Neutrophil (primary cell): ENCODE measurements around the gene SWAP70.
"Not testable (repeated sequence)": the region's sequence is repeated elsewhere in the genome, so short reads cannot be mapped to it uniquely, and the experiment has no call there.

Source experiments
- H3K27ac ChIP-seq: fragments of 200-600 bp; sonication (generic); 2 replicates; pipeline ENCODE4 v1.5.1; 2016; ENCODE audit warnings: mild to moderate bottlenecking, moderate library complexity
- H3K27me3 ChIP-seq: fragments of 200-600 bp; sonication (generic); 2 replicates; pipeline ENCODE4 v1.6.0; 2016; ENCODE audit warnings: mild to moderate bottlenecking
- H3K36me3 ChIP-seq: fragments of 200-600 bp; sonication (generic); 2 replicates; pipeline ENCODE4 v1.5.1; 2017
- H3K4me1 ChIP-seq, 2 experiments: fragments of 200-600 bp in 1 of 2; sonication (generic) in 1 of 2; 1 replicate in 1 of 2; 2 replicates in 1 of 2; pipeline versions ENCODE4 v1.5.1 to v1.6.1; 2013 to 2016; ENCODE audit warnings: low read depth in 1 of 2, low read length in 1 of 2, mild to moderate bottlenecking in 1 of 2, moderate library complexity in 1 of 2; ENCODE audit not compliant: control insufficient read depth in 1 of 2, insufficient read depth in 1 of 2
- H3K4me3 ChIP-seq, 2 experiments: fragments of 200-600 bp in 1 of 2; sonication (generic) in 1 of 2; 1 replicate in 1 of 2; 2 replicates in 1 of 2; pipeline ENCODE4 v1.5.1; 2013 to 2016; ENCODE audit warnings: low read depth in 1 of 2, low read length in 1 of 2, mild to moderate bottlenecking in 1 of 2, moderate library complexity in 1 of 2
- H3K9me3 ChIP-seq: fragments of 200-600 bp; sonication (generic); 2 replicates; pipeline ENCODE4 v1.5.1; 2016
- TF ChIP-seq, protein P1 (sequence below): fragments of 200-600 bp; sonication (generic); IDR thresholded peaks from 2 replicates; pipeline ENCODE4 v1.5.1; 2016; ENCODE audit warnings: antibody characterized with exemption

The SWAP70 gene

DNA sequence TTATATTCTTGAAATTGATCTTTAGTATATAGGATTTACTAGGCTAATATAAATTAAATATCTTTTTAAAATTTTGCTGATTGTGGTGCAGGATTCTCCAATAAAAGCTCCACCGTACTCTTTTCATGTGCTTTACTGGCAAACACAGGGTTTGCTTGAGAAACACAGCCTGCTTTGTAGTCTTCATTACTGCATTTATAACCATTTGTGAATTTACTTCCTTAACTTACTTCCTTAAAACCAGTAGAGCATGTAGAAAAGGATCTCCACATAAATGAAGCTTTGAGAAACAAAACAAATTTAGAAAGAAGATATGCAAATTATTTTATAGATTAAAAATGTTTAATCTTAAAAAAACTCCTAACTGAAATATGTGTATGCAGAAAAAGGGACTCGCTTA is 28.8 kb downstream of the SWAP70 start:
- peaks cover 29 to 36% of the 10 kb centered on the region in 2 experiments for H3K4me1 ChIP-seq

DNA sequence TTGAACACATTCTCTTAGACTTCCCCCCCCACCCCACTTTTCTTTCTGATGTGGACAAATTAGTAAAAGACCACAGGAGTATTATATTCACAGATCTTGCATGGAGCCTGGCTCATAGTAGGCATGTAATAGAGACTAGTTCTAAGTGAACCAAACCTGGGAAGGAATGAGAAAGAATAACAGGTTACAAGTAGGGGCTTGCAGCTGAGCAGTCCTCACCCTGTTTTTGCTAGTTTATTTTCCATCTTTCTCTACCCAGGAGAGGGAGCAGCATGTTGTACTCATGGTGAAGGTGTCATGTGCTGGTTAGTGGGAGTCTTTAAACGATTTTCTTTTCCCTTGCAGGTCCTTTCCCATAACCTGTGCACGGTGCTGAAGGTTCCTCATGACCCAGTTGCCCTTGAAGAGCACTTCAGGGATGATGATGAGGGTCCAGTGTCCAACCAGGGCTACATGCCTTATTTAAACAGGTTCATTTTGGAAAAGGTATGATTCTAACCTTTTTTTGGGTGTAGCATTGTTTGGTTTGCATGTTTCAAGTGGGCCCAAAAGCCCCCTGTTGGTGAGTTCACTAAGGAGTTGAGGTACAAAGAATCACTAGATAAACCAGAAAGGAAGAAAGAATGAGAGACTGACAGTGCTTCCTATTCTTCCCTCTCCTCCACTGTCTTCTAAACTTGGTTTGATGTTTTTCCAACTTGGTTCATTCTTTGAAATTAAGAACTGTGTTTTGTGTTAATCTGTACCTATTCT is 30.1 kb downstream of the SWAP70 start:
- Histone ChIP-seq H3K4me1 (peaks cover 21 to 30% of the 10 kb centered on the region in 2 experiments), H3K4me3 (no peak overlapping the region), H3K27me3 (no peaks in the 10 kb centered on the region), H3K27ac (no peak overlapping the region), H3K36me3 (peaks cover 15% of the 10 kb centered on the region), H3K9me3 (no peaks in the 10 kb centered on the region)
- TF ChIP-seq, protein P1, sequence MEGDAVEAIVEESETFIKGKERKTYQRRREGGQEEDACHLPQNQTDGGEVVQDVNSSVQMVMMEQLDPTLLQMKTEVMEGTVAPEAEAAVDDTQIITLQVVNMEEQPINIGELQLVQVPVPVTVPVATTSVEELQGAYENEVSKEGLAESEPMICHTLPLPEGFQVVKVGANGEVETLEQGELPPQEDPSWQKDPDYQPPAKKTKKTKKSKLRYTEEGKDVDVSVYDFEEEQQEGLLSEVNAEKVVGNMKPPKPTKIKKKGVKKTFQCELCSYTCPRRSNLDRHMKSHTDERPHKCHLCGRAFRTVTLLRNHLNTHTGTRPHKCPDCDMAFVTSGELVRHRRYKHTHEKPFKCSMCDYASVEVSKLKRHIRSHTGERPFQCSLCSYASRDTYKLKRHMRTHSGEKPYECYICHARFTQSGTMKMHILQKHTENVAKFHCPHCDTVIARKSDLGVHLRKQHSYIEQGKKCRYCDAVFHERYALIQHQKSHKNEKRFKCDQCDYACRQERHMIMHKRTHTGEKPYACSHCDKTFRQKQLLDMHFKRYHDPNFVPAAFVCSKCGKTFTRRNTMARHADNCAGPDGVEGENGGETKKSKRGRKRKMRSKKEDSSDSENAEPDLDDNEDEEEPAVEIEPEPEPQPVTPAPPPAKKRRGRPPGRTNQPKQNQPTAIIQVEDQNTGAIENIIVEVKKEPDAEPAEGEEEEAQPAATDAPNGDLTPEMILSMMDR, result no peak

More for the DNA sequence above, 28.8 kb downstream of the SWAP70 start:
- Histone ChIP-seq H3K9me3 (no peaks in the 10 kb centered on the region), H3K27me3 (no peaks in the 10 kb centered on the region), H3K4me3 (no peak overlapping the region), H3K36me3 (peaks cover 15% of the 10 kb centered on the region), H3K27ac (peak overlapping the region; percentile 62)
- TF ChIP-seq, protein P1, result no peak

DNA sequence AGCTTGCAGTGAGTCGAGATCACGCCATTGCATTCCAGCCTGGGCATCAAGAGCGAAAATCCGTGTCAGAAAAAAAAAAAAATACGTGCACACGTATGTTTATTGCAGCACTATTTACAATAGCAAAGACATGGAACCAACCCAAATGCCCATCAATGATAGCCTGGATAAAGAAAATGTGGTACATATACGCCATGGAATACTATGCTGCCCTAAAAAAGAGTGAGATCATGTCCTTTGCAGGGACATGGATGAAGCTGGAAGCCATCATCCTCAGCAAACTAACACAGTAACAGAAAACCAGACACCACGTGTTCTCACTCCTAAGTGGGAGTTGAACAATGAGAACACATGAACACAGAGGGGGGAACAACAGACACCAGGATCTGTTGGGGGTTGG is 31.4 kb downstream of the SWAP70 start:
- not testable (repeated sequence) for H3K4me3 ChIP-seq, H3K27ac ChIP-seq, H3K9me3 ChIP-seq, H3K27me3 ChIP-seq
- Histone ChIP-seq H3K4me1 (peaks cover 15 to 24% of the 10 kb centered on the region in 2 experiments), H3K36me3 (peaks cover 15% of the 10 kb centered on the region)

DNA sequence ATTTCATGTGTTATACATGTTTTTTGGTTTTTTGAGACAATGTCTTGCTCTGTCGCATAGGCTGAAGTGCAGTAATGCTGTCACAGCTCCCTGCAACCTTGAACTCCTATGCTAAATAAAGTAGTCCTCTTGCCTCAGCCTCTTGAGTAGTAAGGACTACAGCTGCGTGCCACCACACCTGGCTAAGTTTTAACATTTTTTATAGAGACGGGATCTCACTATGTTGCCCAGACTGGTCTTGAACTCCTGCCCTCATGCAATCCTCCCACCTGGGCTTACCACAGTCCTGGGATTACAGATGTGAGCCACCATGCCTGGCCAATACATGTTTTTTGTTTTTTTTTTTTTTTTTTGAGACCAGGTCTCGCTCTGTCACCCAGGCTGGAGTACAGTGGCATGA is 33.9 kb downstream of the SWAP70 start:
- TF ChIP-seq, protein P1, result no peak
- Histone ChIP-seq H3K9me3 (no peaks in the 10 kb centered on the region), H3K4me3 (no peak overlapping the region), H3K4me1 (peaks cover 5 to 10% of the 10 kb centered on the region in 2 experiments), H3K27me3 (no peaks in the 10 kb centered on the region), H3K27ac (no peak overlapping the region), H3K36me3 (peaks cover 15% of the 10 kb centered on the region)

DNA sequence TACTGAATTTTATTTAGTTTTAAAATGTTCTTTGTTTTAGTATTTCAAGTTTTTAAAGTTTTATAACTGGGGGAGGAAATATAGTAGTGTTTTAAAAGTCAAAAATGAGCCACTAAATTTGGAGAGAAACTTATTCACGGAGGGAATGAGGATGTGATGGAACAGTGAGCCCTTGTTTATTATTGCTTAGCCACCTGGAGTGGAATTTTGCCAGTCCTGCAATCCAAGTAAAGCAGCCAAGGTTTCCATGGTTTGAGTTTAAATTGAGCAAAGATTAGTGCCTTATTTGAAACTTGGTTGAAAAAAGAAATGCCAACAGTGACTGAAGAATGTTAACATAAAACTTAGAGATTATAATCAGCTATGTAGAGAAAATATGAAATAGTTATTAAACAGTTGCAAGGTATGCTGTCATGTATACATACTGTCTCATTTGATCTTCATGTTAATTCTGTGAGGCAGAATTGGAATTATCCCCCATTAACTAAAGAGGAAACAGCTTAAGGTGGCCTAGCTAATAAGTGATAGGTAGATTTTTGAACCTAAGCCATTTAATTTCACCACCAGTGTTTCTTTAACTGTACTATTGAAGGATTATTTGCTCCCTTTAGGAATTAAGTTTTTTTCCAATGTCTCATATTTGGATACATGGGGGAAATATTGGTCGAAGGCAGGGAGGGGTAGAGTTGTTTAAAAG is 36.4 kb downstream of the SWAP70 start:
- Histone ChIP-seq H3K27ac (no peak overlapping the region), H3K27me3 (no peaks in the 10 kb centered on the region), H3K36me3 (peaks cover 9% of the 10 kb centered on the region), H3K4me3 (no peak overlapping the region), H3K9me3 (no peaks in the 10 kb centered on the region), H3K4me1 (peaks cover 5 to 10% of the 10 kb centered on the region in 2 experiments)
- TF ChIP-seq, protein P1, result no peak

DNA sequence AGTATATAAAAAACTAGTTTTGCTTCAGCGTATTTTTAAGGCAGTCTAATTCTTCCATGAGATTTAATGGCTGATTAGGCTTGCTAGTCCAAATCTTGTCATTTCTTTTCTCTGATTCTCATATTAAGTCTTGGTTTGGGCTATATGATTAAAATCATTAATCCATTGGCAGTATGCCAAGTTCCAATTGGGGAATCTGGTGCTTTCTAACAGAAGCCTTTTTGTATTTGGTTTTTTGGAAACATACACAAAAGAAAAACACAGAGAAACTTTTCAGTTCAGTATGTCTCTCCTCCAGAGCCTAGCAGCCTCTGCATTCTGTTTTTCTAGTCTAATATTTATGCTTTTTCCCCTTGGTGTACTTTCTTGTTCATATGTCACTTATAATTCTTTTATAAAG is 37.9 kb downstream of the SWAP70 start:
- Histone ChIP-seq H3K36me3 (no peaks in the 10 kb centered on the region), H3K27ac (no peak overlapping the region), H3K9me3 (no peaks in the 10 kb centered on the region), H3K27me3 (no peaks in the 10 kb centered on the region), H3K4me1 (peaks cover 5 to 16% of the 10 kb centered on the region in 2 experiments), H3K4me3 (no peak overlapping the region)
- TF ChIP-seq, protein P1, result no peak
